HepG2 (cell line): ENCODE measurements around the gene MRNIP.

Experiments used
- KLF16 ChIP-seq, 2 experiments: sonication (generic) in 1 of 2; formaldehyde crosslinking in 1 of 2; IDR thresholded peaks; 2 replicates each; pipeline versions ENCODE4 v1.6.1 to v1.8.0; 2016 to 2023; ENCODE audit warnings: missing genetic modification reagents in 2 of 2, missing compliant biosample characterization in 1 of 2
- MTF1 ChIP-seq: sonication (generic); formaldehyde crosslinking; IDR thresholded peaks from 2 replicates; pipeline ENCODE4 v1.5.0; 2020; ENCODE audit warnings: missing genetic modification reagents
- REST ChIP-seq, 2 experiments: IDR thresholded peaks; 2 replicates each; pipeline ENCODE4 v1.6.1; 2011 to 2012; ENCODE audit warnings: low read length in 2 of 2, borderline replicate concordance in 1 of 2, low read depth in 1 of 2, mild to moderate bottlenecking in 1 of 2, moderate library complexity in 1 of 2
- RNF219 ChIP-seq: sonication (generic); formaldehyde crosslinking; IDR thresholded peaks from 2 replicates; pipeline ENCODE4 v1.5.0; 2020; ENCODE audit warnings: mild to moderate bottlenecking, missing genetic modification reagents
- ZSCAN22 ChIP-seq: sonication (generic); formaldehyde crosslinking; IDR thresholded peaks from 2 replicates; pipeline ENCODE4 v1.4.0; 2020; ENCODE audit warnings: mild to moderate bottlenecking, missing genetic modification reagents
- TF ChIP-seq, protein P1 (sequence below): sonication (generic); formaldehyde crosslinking; IDR thresholded peaks from 2 replicates; pipeline ENCODE4 v1.4.0; 2020; ENCODE audit warnings: missing genetic modification reagents, borderline replicate concordance
- TF ChIP-seq, protein P2 (sequence below): sonication (generic); formaldehyde crosslinking; IDR thresholded peaks from 2 replicates; pipeline ENCODE4 v1.5.0; 2020; ENCODE audit warnings: mild to moderate bottlenecking, missing genetic modification reagents, moderate library complexity
- TF ChIP-seq, protein P3 (sequence below), 2 experiments: sonication (generic) in 1 of 2; formaldehyde crosslinking in 1 of 2; IDR thresholded peaks; 2 replicates each; pipeline versions ENCODE4 v1.5.1 to v1.6.1; 2011 to 2020; ENCODE audit warnings: borderline replicate concordance in 1 of 2, low read depth in 1 of 2, low read length in 1 of 2, mild to moderate bottlenecking in 1 of 2, missing genetic modification reagents in 1 of 2, moderate library complexity in 1 of 2

DNA sequence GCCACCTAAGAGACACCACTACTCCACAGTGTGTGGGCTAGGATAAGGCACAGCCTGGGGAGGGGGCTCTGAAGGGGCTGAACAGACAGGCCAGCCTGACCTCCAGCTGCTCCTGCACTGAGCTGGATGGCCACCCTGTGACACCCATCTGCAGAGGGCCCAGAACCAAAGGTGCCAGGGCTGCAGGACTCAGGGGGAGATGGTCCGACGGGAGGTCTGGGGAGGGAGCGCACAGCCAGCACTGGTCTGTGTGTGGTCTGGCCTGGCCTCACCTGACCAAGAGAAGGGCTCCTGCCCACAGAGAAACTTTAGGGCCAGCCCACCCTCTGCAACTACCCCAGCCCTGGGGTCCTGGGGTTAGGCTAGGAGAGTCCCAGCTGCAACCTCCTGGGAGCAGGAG, 64.0 kb downstream of the MRNIP start:
- TF ChIP-seq REST (IDR thresholded peaks at IDR 0.05; ENCODE audit: borderline replicate concordance in 1 of 2, low read depth in 1 of 2, low read length in 2 of 2) (no peak), MTF1 (CRISPR knock-in tag) (no peak), KLF16 (CRISPR knock-in tag; IDR thresholded peaks at IDR 0.05) (no peak), RNF219 (CRISPR knock-in tag) (no peak), ZSCAN22 (no peak)
- TF ChIP-seq, protein P1, sequence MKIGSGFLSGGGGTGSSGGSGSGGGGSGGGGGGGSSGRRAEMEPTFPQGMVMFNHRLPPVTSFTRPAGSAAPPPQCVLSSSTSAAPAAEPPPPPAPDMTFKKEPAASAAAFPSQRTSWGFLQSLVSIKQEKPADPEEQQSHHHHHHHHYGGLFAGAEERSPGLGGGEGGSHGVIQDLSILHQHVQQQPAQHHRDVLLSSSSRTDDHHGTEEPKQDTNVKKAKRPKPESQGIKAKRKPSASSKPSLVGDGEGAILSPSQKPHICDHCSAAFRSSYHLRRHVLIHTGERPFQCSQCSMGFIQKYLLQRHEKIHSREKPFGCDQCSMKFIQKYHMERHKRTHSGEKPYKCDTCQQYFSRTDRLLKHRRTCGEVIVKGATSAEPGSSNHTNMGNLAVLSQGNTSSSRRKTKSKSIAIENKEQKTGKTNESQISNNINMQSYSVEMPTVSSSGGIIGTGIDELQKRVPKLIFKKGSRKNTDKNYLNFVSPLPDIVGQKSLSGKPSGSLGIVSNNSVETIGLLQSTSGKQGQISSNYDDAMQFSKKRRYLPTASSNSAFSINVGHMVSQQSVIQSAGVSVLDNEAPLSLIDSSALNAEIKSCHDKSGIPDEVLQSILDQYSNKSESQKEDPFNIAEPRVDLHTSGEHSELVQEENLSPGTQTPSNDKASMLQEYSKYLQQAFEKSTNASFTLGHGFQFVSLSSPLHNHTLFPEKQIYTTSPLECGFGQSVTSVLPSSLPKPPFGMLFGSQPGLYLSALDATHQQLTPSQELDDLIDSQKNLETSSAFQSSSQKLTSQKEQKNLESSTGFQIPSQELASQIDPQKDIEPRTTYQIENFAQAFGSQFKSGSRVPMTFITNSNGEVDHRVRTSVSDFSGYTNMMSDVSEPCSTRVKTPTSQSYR (CRISPR knock-in tag) = no peak
- TF ChIP-seq, protein P2, sequence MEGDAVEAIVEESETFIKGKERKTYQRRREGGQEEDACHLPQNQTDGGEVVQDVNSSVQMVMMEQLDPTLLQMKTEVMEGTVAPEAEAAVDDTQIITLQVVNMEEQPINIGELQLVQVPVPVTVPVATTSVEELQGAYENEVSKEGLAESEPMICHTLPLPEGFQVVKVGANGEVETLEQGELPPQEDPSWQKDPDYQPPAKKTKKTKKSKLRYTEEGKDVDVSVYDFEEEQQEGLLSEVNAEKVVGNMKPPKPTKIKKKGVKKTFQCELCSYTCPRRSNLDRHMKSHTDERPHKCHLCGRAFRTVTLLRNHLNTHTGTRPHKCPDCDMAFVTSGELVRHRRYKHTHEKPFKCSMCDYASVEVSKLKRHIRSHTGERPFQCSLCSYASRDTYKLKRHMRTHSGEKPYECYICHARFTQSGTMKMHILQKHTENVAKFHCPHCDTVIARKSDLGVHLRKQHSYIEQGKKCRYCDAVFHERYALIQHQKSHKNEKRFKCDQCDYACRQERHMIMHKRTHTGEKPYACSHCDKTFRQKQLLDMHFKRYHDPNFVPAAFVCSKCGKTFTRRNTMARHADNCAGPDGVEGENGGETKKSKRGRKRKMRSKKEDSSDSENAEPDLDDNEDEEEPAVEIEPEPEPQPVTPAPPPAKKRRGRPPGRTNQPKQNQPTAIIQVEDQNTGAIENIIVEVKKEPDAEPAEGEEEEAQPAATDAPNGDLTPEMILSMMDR (CRISPR knock-in tag) = no peak
- TF ChIP-seq, protein P3, sequence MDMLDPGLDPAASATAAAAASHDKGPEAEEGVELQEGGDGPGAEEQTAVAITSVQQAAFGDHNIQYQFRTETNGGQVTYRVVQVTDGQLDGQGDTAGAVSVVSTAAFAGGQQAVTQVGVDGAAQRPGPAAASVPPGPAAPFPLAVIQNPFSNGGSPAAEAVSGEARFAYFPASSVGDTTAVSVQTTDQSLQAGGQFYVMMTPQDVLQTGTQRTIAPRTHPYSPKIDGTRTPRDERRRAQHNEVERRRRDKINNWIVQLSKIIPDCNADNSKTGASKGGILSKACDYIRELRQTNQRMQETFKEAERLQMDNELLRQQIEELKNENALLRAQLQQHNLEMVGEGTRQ (IDR thresholded peaks at IDR 0.05; ENCODE audit: low read depth, low read length) = no peak
- TF ChIP-seq, protein P3 (CRISPR knock-in tag; IDR thresholded peaks at IDR 0.05; ENCODE audit: borderline replicate concordance) = no peak
